ENCODE results near the gene CYP1A2. TPM values are rescaled to one million over a fixed set of nuclear protein-coding genes. Genes with fewer than 3 reads are reported as not detected.

The CYP1A2 gene
- total RNA-seq, 1 experiment from 2014 or later, result not detected

- no peak overlapping the region for H3T11ph ChIP-seq (ENCODE audit: low read length)
- DNase-seq, result no peak
- no peaks in the 10 kb centered on the region for H3K79me2 ChIP-seq (ENCODE audit: insufficient read depth, low read length)
- Mint-ChIP-seq H3K4me3 (no peak overlapping the region), H3K27ac (peak overlapping the region in 2 of 3 experiments; percentile 17 to 20; a peak in 2 of 7 replicates), H3K27me3 (ENCODE audit: low read depth) (peaks cover 30% of the 10 kb centered on the region), H3K36me3 (ENCODE audit: insufficient read depth in 1 of 3, low read depth in 3 of 3) (no peaks in the 10 kb centered on the region), H3K4me1 (peaks cover 10 to 23% of the 10 kb centered on the region in 2 experiments), H3K9me3 (peaks cover 0 to 2% of the 10 kb centered on the region in 2 experiments; a peak in 1 of 5 replicates)
- no peak overlapping the region for H2BK20ac ChIP-seq (ENCODE audit: low read depth, low read length, poor library complexity, severe bottlenecking)
- no peaks in the 10 kb centered on the region for H4K20me1 ChIP-seq (ENCODE audit: control insufficient read depth, insufficient read depth, insufficient read length)
- H2BK15ac ChIP-seq (ENCODE audit: low read depth, low read length), result no peak overlapping the region
- H2BK5ac ChIP-seq (ENCODE audit: insufficient read length, low read length), result no peak overlapping the region
- H3K4ac ChIP-seq (ENCODE audit: low read depth, low read length), result no peak overlapping the region
- no peak overlapping the region for H3K18ac ChIP-seq (ENCODE audit: insufficient read length, low read depth, low read length)
- TF ChIP-seq, protein P1, sequence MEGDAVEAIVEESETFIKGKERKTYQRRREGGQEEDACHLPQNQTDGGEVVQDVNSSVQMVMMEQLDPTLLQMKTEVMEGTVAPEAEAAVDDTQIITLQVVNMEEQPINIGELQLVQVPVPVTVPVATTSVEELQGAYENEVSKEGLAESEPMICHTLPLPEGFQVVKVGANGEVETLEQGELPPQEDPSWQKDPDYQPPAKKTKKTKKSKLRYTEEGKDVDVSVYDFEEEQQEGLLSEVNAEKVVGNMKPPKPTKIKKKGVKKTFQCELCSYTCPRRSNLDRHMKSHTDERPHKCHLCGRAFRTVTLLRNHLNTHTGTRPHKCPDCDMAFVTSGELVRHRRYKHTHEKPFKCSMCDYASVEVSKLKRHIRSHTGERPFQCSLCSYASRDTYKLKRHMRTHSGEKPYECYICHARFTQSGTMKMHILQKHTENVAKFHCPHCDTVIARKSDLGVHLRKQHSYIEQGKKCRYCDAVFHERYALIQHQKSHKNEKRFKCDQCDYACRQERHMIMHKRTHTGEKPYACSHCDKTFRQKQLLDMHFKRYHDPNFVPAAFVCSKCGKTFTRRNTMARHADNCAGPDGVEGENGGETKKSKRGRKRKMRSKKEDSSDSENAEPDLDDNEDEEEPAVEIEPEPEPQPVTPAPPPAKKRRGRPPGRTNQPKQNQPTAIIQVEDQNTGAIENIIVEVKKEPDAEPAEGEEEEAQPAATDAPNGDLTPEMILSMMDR (conservative IDR thresholded peaks at IDR 0.05), result no peak
- H3K56ac ChIP-seq (ENCODE audit: insufficient read length, low read depth, low read length), result no peak overlapping the region
- no peak overlapping the region for H4K91ac ChIP-seq (ENCODE audit: insufficient read length, low read depth, low read length)
- no peak overlapping the region for H2AFZ ChIP-seq (ENCODE audit: low read length)
- no peak overlapping the region for H4K5ac ChIP-seq (ENCODE audit: insufficient read length, low read depth, low read length)
- no peaks in the 10 kb centered on the region for H3K4me1 ChIP-seq (ENCODE audit: insufficient read depth, low read length)
- H3K9me3 ChIP-seq (ENCODE audit: control insufficient read depth, low read depth, low read length), result no peaks in the 10 kb centered on the region
- H2BK120ac ChIP-seq (ENCODE audit: low read depth, low read length, poor library complexity, severe bottlenecking), result no peak overlapping the region
- H3K23ac ChIP-seq (ENCODE audit: insufficient read length, low read depth, low read length), result no peak overlapping the region
- no peaks in the 10 kb centered on the region; the same call in 1 of the 2 replicates for H3K27me3 ChIP-seq (ENCODE audit: insufficient read depth, low read length)
- H3K27ac ChIP-seq (ENCODE audit: insufficient read length, low read depth, low read length), result no peak overlapping the region
- H3K79me1 ChIP-seq (ENCODE audit: insufficient read depth, low read depth, low read length, poor library complexity, severe bottlenecking), result no peaks in the 10 kb centered on the region
- H2BK12ac ChIP-seq (ENCODE audit: insufficient read length, low read depth, low read length), result no peak overlapping the region
- H3K9ac ChIP-seq (ENCODE audit: extremely low read depth, insufficient read length, low read length), result no peak overlapping the region
- no peaks in the 10 kb centered on the region for H3K23me2 ChIP-seq (ENCODE audit: insufficient read length, low read depth, low read length, poor library complexity, severe bottlenecking)
- no peak overlapping the region; the same call in 1 of the 2 replicates for H3K14ac ChIP-seq (ENCODE audit: insufficient read depth, low read length)
- no peak overlapping the region for H3K4me2 ChIP-seq (ENCODE audit: insufficient read depth, insufficient read length, low read length)
- H2AK5ac ChIP-seq (ENCODE audit: insufficient read length, low read length), result no peak overlapping the region
- no CpG with 5 or more reads among the region's 8 CpGs for WGBS (ENCODE audit: extremely low coverage, insufficient read length, low lambda C conversion rate)
- no peak overlapping the region for H4K8ac ChIP-seq (replicated peaks; ENCODE audit: insufficient read length, low read depth, low read length)
Observed at GRCh38 chr15:74752011-74752410, 3.4 kb downstream of the CYP1A2 start.

Measured in H9 (cell line).